NCI-H2196 (cell line): ENCODE measurements around the gene ZNF284.
"Not testable (repeated sequence)": the region's sequence is repeated elsewhere in the genome, so short reads cannot be mapped to it uniquely, and the experiment has no call there.

Source experiments
- DNase-seq: peaks from one replicate; lab custom pipeline; 2025; ENCODE audit not compliant: unreplicated experiment; lab: John Stamatoyannopoulos, UW

ZNF284 gene

GRCh38 chr19:44109458-44109857, 37.5 kb downstream of the ZNF284 start:
- no peak for DNase-seq

- no peak for DNase-seq
Observed at GRCh38 chr19:44111910-44112463, 40.0 kb downstream of the ZNF284 start.

- DNase-seq = no peak
Observed at GRCh38 chr19:44112802-44113137, 40.8 kb downstream of the ZNF284 start.

- DNase-seq = peak; percentile 98
Observed at GRCh38 chr19:44113138-44113783, 41.3 kb downstream of the ZNF284 start, which contains the start of gene ZNF225. Gene ZNF225 (plus strand): TSS chr19:44113399. CDS start chr19:44115828, 2,429 bp downstream.

- no peak for DNase-seq
Observed at GRCh38 chr19:44113784-44114390, 41.9 kb downstream of the ZNF284 start.

GRCh38 chr19:44121162-44121561, 49.2 kb downstream of the ZNF284 start:
- not testable (repeated sequence) for DNase-seq

- DNase-seq = no peak
Observed at GRCh38 chr19:44131955-44132354, 60.0 kb downstream of the ZNF284 start.
